Measurements from ENCODE around the gene PRC1.
A peak's percentile ranks its signal among the peaks of the same experiment; 100 is the strongest.

The PRC1 gene

DNA sequence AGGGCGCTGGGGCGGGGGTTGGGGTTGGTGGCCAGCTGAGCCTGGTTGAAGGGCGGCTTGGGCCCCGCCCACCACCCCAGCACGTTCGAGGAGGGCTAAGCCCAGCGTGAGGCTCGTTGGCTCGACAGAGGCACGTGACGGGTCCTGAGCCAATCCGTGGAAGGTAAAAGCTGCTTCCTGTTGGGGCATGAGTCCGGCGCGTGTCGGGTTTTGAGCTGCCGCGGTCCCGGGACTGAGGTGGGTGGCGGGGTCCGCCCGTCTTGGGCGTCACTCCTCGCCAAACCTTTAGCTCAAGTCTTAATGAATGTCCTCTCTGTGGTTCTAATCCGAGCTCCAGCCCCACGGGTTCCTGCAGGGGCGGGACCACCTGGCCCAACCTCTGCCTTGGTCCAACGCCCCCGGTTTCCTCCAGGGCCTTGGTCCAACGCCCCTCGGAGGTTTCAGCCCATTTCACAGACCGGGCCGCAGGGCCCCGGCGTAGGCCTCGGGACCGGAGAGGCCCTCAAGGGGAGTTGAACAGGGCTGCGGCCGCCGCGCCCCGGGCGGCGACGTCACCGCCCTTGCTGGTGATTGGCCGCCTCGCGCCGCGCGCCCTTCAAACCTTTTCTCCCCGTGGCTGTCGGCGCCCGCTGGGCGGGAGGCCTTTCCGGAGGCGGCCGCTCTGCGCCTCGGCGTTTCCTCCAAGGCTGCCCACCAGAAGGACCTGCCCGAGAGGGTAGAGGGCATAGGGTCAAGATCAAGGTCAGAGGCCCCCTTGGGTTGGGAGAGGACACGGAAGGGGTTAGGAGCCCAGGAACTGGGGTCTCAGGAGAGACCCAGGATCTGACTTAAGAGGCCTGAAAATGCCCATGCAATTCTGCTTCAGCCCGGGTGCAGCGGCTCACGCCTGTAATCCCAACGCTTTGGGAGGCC is 39.4 kb downstream of the PRC1 start, which contains the start of gene RCCD1:
Gene RCCD1 (plus strand): TSS at position 173 of the 912 bp plus-strand sequence. CDS start 1,851 bp downstream, outside the sequence.
- DNase-seq = peak; percentile 97

DNA sequence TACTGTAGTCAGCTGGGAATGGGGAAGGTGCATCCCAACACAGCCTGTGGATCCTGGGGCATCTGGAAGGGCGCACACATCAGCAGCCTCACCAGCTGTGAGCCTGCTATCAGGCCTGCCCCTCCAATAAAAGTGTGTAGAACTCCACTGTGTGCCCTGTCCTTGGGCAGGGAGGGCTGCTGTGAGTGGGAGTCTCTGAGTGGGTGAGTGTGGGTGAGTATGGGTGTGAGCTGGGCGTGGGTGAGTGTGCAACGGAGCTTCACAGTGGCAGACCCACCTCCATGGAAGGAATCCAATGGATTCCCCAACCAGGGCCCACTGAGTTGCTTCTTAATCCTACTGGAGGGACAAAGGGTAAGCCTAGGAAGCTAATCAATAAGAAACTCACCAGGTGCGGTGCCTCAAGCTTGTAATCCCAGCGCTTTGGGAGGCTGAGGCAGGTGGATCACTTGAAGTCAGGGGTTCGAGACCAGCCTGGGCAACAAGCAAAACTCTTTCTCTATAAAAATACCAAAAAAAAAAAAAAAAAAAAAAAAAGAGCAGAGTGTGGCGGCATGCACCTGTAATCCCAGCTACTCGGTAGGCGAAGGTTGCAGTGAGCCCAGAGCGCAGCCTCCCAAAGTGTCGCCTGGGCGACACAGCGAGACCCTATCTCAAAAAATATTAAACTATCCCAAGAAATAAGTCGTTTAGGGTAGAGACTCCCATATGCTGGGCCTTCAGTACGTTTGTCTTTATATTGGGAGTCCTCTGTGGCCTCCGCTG is 40.2 kb downstream of the PRC1 start:
- no peak for DNase-seq

DNA sequence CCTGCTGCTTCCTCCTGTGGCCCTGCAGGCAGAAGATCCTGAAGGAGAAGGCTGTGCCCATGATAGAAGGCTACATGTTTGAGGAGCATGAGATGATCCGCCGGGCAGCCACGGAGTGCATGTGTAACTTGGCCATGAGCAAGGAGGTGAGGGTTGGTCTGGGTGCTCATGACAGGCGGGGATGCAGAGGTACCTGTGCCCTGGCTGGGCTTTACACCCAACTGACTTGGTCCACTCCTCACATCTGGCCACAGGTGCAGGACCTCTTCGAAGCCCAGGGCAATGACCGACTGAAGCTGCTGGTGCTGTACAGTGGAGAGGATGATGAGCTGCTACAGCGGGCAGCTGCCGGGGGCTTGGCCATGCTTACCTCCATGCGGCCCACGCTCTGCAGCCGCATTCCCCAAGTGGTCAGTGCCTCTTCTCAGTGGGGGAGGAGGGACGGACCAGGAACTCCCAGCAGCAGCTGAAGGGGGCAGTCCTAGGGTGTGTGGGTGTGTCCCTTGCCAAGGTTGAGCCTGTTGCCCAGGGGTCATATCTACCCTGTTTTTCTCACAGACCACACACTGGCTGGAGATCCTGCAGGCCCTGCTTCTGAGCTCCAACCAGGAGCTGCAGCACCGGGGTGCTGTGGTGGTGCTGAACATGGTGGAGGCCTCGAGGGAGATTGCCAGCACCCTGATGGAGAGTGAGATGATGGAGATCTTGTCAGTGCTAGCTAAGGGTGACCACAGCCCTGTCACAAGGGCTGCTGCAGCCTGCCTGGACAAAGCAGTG is 41.2 kb downstream of the PRC1 start:
- no peak for DNase-seq

DNA sequence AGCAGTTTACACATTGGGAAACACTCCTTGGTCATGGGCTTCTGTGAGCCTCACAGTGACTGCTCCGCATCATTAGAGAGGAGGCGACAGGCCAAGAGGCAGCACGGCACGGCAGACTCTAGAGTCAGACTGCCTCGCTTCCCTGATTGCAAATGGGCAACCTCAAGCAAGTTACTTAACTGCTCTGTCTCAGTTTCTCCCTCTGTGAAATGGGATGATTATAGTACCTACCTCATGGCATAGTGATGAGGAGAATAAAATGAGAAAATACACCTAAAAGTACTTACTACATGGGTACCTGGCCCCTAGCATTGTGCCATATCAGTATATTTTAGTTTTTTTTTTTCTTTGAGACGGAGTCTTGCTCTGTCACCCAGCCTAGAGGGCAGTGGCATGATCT is 43.7 kb downstream of the PRC1 start:
- DNase-seq = no peak

DNA sequence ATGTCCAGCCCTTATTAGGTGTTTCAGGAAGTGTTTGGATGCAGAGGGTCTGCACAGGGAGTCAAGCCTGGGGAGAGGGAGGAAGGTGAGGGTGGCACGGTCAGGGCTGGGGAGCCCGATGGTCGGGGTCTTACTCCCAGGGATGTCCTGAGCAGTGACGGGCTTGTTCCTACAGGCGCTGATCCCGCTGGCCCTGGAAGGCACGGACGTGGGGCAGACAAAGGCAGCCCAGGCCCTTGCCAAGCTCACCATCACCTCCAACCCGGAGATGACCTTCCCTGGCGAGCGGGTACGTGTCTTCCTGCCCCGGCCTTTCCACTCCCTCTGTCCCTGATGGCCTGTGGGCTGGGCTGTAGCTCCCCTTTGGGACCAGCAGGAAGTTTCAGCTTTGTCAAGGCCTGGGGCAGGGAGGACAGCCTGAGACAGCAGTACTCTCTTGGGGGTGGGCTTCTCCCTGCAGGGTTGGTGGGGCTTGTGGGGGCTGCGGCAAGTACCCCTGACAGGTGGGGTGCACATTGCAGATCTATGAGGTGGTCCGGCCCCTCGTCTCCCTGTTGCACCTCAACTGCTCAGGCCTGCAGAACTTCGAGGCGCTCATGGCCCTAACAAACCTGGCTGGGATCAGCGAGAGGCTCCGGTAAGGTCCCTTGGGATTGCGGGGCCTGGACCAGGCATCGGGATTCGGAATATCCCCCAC is 44.2 kb downstream of the PRC1 start:
- no peak for DNase-seq

DNA sequence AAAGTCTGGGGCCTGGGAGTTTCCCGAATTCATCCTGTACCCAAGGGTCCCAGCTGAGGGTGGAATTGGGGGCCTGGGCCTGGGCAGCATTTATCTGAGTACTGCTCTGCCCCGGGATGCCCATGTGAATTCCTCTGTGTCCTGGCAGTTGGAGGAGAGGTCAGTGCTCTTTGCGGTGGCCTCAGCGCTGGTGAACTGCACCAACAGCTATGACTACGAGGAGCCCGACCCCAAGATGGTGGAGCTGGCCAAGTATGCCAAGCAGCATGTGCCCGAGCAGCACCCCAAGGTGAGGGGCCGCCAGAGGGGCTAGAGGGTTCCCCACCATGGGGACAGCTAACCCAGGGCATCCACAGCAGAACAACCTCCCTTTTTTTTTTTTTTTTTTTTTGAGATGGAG is 45.8 kb downstream of the PRC1 start:
- DNase-seq = no peak

DNA sequence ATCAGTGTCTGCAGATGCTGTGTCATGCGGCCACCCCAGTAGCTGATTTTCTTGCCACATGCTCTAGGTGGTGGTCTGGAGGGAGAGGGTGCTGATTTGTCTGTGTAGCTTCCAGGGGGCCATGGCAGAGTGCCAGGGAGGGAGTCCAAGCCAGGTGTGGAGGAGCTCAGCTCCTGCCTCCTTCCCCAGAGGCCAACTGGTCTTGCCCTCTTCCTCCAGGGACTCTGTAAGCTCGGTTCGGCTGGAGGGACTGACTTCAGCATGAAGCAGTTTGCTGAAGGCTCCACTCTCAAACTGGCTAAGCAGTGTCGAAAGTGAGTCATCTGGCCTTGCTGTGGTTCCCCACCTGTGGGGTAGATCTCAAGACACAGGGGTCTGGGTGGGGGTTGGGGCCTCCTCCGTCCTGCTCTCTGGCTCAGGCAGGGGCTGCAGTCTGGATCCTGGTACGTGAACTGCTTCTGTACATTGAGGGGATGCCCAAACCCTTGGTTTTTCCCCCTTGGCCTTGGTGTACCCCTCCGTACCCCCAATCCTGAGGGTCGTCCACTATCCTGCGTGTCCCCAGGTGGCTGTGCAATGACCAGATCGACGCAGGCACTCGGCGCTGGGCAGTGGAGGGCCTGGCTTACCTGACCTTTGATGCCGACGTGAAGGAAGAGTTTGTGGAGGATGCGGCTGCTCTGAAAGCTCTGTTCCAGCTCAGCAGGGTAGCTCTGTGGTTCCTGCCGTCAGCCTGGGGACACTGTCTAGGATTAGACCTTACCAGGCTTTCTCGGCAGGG is 46.6 kb downstream of the PRC1 start:
- DNase-seq = no peak

DNA sequence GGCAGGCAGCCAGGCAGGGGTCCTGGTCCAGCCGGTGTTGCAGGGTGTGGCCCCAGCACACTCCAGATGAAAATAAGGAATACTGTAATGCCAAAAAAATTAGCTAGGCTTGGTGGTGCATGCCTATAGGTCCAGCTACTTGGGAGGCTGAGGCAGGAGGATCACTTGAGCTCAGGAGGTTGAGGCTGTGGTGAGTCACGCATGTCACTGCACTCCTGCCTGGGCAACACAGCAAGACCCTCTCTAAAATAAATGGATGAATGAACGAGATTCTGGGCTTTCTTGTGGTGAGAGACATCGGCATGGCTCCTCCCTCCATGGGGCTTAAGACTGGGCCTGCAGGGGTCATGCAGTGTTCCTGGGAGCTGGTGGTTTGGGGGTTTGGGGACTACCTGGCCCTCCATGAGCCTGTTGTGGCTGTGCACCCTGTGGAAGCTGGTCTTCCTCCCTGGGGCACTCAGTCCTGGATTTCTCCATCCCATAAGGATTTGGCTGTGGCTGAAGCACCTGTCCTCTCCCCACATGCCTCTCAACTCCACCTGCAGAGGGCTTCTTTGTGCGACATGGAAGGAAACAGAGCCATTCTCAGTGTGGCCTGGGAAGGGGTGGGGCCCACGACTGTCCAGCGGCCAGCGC is 47.3 kb downstream of the PRC1 start:
- DNase-seq = no peak

DNA sequence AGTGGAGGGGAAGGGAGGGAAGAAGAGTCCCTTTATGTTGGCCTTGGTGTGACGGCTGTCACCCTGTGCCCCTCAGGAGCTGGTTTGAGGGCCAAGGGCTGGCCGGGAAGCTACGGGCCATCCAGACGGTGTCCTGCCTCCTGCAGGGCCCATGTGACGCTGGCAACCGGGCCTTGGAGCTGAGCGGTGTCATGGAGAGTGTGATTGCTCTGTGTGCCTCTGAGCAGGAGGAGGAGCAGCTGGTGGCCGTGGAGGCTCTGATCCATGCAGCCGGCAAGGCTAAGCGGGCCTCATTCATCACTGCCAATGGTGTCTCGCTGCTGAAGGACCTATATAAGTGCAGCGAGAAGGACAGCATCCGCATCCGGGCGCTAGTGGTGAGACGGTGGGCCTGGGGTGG is 47.8 kb downstream of the PRC1 start:
- no peak for DNase-seq

DNA sequence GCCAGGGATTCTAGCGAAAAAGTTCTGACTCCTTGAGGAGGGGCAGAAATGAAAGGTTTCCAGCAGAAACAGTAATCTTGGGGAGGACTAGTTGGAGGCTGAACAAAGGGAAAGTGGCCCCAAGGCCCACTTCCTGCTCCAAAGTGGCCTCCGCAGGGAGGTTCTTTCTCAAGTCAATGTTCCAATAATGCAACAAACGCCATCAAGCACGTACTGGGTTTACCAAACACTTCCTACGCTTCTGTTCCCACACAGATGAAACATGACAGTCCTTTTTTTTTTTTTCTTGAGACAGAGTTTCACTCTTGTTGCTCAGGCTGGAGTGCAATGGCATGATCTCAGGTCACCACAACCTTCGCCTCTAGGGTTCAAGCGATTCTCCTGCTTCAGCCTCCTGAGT is 49.2 kb downstream of the PRC1 start:
- no peak for DNase-seq

DNA sequence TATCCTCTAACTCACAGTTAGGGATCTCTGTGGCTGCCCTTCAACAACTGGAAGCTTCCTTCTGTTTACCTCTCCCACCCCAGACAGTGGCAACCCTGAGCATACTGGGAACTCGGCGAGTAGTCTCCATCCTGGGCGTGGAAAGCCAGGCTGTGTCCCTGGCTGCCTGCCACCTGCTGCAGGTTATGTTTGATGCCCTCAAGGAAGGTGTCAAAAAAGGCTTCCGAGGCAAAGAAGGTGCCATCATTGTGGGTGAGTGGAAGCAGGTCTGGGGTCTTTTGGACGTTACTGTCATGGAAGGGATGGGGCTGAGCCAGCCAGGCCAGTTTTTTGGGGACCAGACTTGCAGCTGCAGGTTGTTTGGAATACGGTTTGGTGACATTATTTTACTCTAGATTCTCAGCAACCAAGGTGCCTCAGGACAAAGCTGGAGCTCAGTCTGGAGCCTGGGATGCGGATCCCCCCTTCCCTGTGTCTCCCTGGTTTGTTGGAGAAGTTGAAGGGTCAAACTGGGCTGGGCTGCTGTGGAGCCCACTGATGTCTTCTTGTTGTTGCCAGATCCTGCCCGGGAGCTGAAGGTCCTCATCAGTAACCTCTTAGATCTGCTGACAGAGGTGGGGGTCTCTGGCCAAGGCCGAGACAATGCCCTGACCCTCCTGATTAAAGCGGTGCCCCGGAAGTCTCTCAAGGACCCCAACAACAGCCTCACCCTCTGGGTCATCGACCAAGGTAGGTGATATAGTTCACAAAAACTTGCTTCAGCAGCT is 51.8 kb downstream of the PRC1 start:
- no peak for DNase-seq

DNA sequence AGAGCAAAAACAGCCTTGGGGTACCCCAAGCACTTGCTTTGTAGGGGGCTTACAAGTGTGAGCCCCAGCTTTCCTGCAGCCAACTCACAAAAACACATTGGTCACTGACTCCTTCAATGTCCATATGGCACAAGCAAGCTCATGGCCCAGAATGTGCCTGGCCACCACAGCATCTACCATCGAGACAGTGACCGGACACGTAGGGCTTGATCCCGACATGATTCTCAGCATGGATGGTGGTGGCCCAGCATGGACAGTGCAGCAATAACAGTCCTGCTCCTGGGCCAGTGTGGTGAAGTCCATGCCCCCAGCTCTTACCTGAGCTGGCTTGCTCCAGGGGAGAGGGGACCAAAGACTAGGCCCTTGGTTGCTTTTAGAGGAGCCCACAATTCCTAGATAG is 53.3 kb downstream of the PRC1 start:
- DNase-seq = no peak

DNA sequence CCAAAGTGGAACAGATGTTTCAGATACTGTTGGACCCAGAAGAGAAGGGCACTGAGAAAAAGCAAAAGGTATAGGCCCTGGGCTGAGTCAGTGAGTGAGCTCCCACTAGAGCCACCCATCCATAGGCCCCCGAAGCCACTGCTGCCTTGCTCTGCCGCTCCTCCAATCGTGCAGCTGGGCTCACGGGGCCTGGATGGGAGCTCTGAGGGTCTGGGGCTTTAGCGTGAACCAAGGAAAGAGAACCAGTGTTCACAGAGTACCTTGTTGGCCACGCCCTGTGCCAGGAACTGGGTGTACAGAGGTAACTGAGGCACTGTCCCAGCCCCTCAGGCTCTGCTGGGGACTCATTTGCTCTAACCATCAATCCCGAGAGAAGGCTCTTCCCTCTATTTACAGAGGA is 54.6 kb downstream of the PRC1 start:
- DNase-seq = no peak

DNA sequence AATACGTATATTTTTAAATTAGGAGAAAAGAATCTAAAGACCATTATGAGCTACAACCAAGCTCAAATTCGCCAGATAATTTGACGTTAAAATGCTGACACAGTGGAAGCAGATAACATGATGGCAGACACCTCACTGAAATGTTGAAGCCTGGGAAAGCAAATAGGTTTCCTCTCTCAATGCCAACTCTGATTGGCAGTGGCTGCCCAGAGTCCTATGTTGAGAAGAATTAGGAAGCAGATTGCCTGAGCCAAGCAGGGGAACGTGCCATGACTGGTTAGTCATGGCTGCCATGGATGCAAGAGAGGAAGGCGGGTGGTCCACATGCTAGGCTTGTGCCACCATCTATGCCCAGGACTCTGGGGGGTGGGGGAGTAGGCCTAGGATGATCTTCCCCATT is 56.1 kb downstream of the PRC1 start:
- no peak for DNase-seq

DNA sequence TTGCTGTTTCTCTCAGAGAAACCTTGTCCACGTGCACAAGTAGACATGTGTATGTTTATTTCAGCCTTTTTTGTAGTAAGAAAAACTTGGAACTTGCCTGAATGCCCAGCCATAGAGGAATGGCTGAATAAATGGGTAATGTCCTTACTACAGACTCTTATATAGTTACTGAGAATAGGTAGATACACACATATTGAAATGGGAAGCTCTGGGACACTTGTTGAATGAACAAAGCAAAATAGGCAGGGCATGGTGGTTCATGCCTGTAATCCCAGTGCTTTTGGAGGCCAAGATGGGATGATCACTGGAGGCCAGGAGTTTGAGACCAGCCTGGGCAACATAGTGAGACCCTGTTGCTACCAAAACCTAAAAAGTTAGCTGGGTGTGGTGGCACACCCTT is 57.5 kb downstream of the PRC1 start:
- no peak for DNase-seq

DNA sequence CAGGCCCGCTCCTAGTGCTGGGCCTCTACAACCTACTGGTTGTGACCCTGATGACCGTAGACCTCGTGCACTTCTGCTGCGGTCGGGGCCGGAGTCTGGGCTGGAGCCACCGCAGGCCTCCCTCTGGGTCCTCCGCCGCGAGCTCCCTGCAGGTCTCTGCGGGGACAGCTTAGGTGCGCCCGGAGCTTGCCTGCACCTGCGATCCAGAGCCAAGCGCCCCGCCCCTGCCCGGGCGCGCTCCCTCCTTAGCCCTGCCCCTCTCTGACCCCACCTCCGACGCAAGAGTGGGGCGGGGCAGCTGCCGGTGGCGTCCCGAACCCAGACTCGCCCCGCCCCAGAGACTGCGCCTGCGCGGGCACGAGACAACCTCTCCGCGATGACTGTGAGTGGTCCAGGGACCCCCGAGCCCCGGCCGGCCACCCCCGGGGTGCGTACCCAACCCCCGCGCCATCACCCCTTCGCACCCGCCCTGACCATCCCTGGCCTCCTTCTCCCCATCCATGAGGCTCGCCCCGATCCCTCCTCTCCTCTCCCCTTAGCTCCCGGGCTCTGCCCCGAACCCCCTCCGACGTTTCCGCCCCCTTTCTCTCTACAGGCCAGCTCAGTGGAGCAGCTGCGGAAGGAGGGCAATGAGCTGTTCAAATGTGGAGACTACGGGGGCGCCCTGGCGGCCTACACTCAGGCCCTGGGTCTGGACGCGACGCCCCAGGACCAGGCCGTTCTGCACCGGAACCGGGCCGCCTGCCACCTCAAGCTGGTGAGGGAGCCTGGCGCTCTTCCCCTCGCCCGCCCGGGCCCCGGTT is 59.2 kb downstream of the PRC1 start, which contains the start of gene UNC45A:
Gene UNC45A (plus strand): TSS at position 337 of the 803 bp plus-strand sequence. CDS start 40 bp downstream, at position 377.
- DNase-seq = peak; percentile 97

DNA sequence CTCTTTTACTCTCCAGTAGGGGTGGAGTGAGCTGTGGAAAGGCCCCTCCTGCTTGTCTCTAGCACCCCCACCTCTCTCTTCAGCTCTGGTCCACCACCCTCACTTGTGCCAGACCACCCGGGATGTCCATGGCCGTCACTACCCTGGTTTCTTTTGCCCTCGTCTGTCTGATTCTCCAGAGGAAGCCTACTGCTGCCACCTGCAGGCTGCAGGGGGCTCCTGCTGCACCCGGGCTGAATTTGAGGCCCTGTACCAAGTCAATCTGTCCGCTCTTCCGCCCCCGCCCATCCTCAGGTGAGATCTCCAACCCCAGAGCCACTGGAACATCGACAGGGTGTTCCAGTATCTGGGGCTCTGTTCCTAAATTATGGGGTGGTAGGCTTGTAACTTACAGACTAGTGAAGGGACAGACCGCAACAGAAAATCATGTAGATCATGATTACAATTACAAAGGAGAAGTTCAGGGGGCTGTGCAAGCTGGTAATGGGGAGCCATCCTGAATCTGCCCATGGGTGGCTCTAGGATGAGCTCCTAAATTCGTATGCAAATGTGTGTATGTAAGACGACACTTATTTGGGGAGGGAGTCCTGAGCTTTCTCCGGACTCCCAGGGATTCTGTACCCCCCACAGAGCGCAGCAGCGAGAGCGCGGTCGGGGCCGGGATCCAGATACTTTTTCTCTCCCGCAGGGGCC is 59.9 kb downstream of the PRC1 start:
- peak; percentile 94 for DNase-seq

DNA sequence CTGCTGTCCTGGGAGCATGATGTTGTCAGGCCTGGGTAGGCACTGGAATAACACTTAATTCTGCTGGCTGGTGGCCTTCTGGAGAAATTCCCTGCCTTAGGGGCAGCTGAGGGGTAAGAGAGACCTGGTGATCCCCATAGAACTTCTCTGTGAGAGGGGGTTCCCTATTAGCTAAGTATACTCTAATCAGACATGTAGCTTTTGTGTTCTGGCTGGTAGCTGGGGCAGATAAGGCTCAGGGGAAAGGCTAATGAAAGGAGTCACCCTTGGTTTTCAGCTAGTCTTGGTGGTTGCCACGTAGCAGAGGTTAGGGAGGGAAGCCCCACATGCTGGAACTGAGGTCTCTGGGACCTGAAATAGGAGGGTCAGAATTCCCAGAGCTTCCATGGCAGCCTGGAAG is 61.0 kb downstream of the PRC1 start:
- no peak for DNase-seq

DNA sequence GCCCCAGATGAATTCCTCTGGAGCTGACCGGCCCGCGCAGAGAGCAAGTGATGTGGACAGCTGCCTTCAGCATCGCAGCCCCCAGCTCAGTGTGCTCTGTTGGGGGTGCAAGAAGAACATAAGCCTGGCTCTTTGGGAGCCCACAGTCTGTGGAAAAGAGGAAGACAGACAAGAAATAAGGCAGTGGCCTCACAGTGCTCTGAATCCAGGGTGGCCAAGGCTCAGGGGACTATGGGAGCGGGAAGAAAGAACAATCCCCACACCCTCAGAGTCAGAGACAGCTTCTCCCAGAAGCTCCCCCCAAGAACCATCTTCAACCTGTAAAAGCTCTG is 61.7 kb downstream of the PRC1 start:
- DNase-seq = no peak
